Choroid plexus epithelial cell (primary cell): ENCODE measurements around the gene IQSEC2.

Experiments used
- DNase-seq: peaks from one replicate; pipeline ENCODE4 v3.0.0-alpha.2; 2010; ENCODE audit warnings: low read depth
- H3K4me3 ChIP-seq: 2 replicates; pipeline ENCODE4 v1.5.1; 2011; ENCODE audit warnings: low read depth, mild to moderate bottlenecking, control low read depth, low read length, moderate library complexity
- CTCF ChIP-seq: conservative IDR thresholded peaks from 2 replicates; pipeline ENCODE4 v1.5.1; 2011; ENCODE audit warnings: low read depth, mild to moderate bottlenecking, control low read depth, inconsistent platforms, low read length, moderate library complexity

IQSEC2 gene

GRCh38 chrX:53281321-53281822, at the start of gene IQSEC2:
Gene IQSEC2 (minus strand): TSS chrX:53281584.
- H3K4me3 ChIP-seq: peak within 1 kb of the TSS; percentile 24
- TF ChIP-seq CTCF: no peak
- DNase-seq: peak; percentile 83

- H3K4me3 ChIP-seq: no peak overlapping the region
- no peak for DNase-seq
- TF ChIP-seq CTCF: no peak
These were observed 48.9 kb upstream of the IQSEC2 start for GRCh38 chrX:53330331-53330730.

- no peak overlapping the region for H3K4me3 ChIP-seq
- no peak for TF ChIP-seq CTCF
- no peak for DNase-seq
These were observed 43.4 kb upstream of the IQSEC2 start for GRCh38 chrX:53324803-53325202.

GRCh38 chrX:53324085-53324484, 42.7 kb upstream of the IQSEC2 start:
- no peak for TF ChIP-seq CTCF
- DNase-seq: no peak
- H3K4me3 ChIP-seq: no peak overlapping the region

GRCh38 chrX:53323196-53323595, 41.8 kb upstream of the IQSEC2 start:
- no peak for TF ChIP-seq CTCF
- no peak for DNase-seq
- no peak overlapping the region for H3K4me3 ChIP-seq

GRCh38 chrX:53321943-53322497, 40.6 kb upstream of the IQSEC2 start:
- H3K4me3 ChIP-seq: no peak overlapping the region
- TF ChIP-seq CTCF: no peak
- DNase-seq: no peak

- TF ChIP-seq CTCF: no peak
- no peak for DNase-seq
- H3K4me3 ChIP-seq: peak overlapping the region; percentile 55
These were observed 40.0 kb upstream of the IQSEC2 start for GRCh38 chrX:53321230-53321942.
